HG03060 (cell line): Measurements from ENCODE around the gene OTOG.

Source experiments
- ATAC-seq: cut with Tn5 transposase; IDR thresholded peaks from one replicate; pipeline ENCODE4 v1.9.1; 2021; ENCODE audit warnings: low read depth, moderate number of reproducible peaks; ENCODE audit not compliant: unreplicated experiment

The OTOG gene

GRCh38 chr11:17538731-17539130 is 8.3 kb upstream of the OTOG start:
- ATAC-seq: no peak

GRCh38 chr11:17540807-17541206 is 6.3 kb upstream of the OTOG start:
- no peak for ATAC-seq

- ATAC-seq: no peak
Measured at GRCh38 chr11:17541330-17541885, 5.7 kb upstream of the OTOG start.

- no peak for ATAC-seq
Measured at GRCh38 chr11:17542249-17542648, 4.8 kb upstream of the OTOG start.

- no peak for ATAC-seq
Measured at GRCh38 chr11:17543041-17543440, 4.0 kb upstream of the OTOG start.

GRCh38 chr11:17543574-17544180 is 3.4 kb upstream of the OTOG start:
- no peak for ATAC-seq

- no peak for ATAC-seq
Measured at GRCh38 chr11:17544181-17544622, 2.9 kb upstream of the OTOG start, which contains the start of gene USH1C. Gene USH1C, minus strand, starts transcription at chr11:17544416. Its CDS starts 109 bp downstream, at chr11:17544307.

GRCh38 chr11:17546240-17546639 is 819 bp upstream of the OTOG start:
- no peak for ATAC-seq

- no peak for ATAC-seq
Measured at GRCh38 chr11:17547932-17548331, 873 bp downstream of the OTOG start.

- no peak for ATAC-seq
Measured at GRCh38 chr11:17548444-17548843, 1.4 kb downstream of the OTOG start.

- ATAC-seq: no peak
Measured at GRCh38 chr11:17550450-17551346, 3.6 kb downstream of the OTOG start.

- no peak for ATAC-seq
Measured at GRCh38 chr11:17551347-17552040, 4.4 kb downstream of the OTOG start.

- no peak for ATAC-seq
Measured at GRCh38 chr11:17552041-17552355, 4.9 kb downstream of the OTOG start.

GRCh38 chr11:17552392-17553248 is 5.6 kb downstream of the OTOG start:
- ATAC-seq: no peak

- no peak for ATAC-seq
Measured at GRCh38 chr11:17553249-17553546, 6.1 kb downstream of the OTOG start.

- ATAC-seq: no peak
Measured at GRCh38 chr11:17554487-17554886, 7.4 kb downstream of the OTOG start.

- ATAC-seq: no peak
Measured at GRCh38 chr11:17556999-17557398, 9.9 kb downstream of the OTOG start.

- no peak for ATAC-seq
Measured at GRCh38 chr11:17558025-17558780, 11.1 kb downstream of the OTOG start.

- no peak for ATAC-seq
Measured at GRCh38 chr11:17558916-17559315, 11.9 kb downstream of the OTOG start.
